CD4-positive, alpha-beta T cell treated with Interferon gamma for 1 hour (primary cell): Measurements from ENCODE around the gene CELSR3.

Experiments
- DNase-seq: peaks from one replicate; pipeline ENCODE4 v3.0.0-alpha.2; 2020

The CELSR3 gene

GRCh38 chr3:48631516-48632448 lies 30.9 kb downstream of the CELSR3 start:
- no peak for DNase-seq

GRCh38 chr3:48630833-48631232 lies 31.9 kb downstream of the CELSR3 start:
- no peak for DNase-seq

GRCh38 chr3:48630407-48630806 lies 32.3 kb downstream of the CELSR3 start:
- no peak for DNase-seq

GRCh38 chr3:48629894-48630293 lies 32.8 kb downstream of the CELSR3 start:
- no peak for DNase-seq

GRCh38 chr3:48628277-48629017 lies 34.2 kb downstream of the CELSR3 start:
- DNase-seq = no peak

GRCh38 chr3:48625600-48625999 lies 37.1 kb downstream of the CELSR3 start:
- no peak for DNase-seq

GRCh38 chr3:48624767-48625166 lies 37.9 kb downstream of the CELSR3 start:
- DNase-seq = no peak

GRCh38 chr3:48623851-48624547 lies 38.7 kb downstream of the CELSR3 start:
- no peak for DNase-seq

GRCh38 chr3:48621461-48621869 lies 41.2 kb downstream of the CELSR3 start, which contains the start of gene TMEM89:
Gene TMEM89, minus strand, starts transcription at chr3:48621769. Its CDS starts 13 bp downstream, at chr3:48621756.
- no peak for DNase-seq

GRCh38 chr3:48619541-48620524 lies 42.9 kb downstream of the CELSR3 start:
- DNase-seq = no peak

- no peak for DNase-seq
These were observed 45.1 kb downstream of the CELSR3 start for GRCh38 chr3:48617559-48617958.

- DNase-seq = no peak
These were observed 48.6 kb downstream of the CELSR3 start for GRCh38 chr3:48614044-48614443.

GRCh38 chr3:48612309-48612708 lies 50.4 kb downstream of the CELSR3 start:
- no peak for DNase-seq

GRCh38 chr3:48609088-48610005 lies 53.3 kb downstream of the CELSR3 start, which contains the start of gene UQCRC1:
Gene UQCRC1, minus strand, starts transcription at chr3:48609646. Its CDS starts 26 bp downstream, at chr3:48609620.
- peak; percentile 93 for DNase-seq

GRCh38 chr3:48607519-48607918 lies 55.2 kb downstream of the CELSR3 start:
- DNase-seq = no peak

- no peak for DNase-seq
These were observed 61.1 kb downstream of the CELSR3 start for GRCh38 chr3:48601622-48601994.

- DNase-seq = no peak
These were observed 61.7 kb downstream of the CELSR3 start for GRCh38 chr3:48600711-48601621.

- no peak for DNase-seq
These were observed 63.0 kb downstream of the CELSR3 start for GRCh38 chr3:48599509-48600285.

- DNase-seq = no peak
These were observed 63.6 kb downstream of the CELSR3 start for GRCh38 chr3:48599077-48599501.
